Ishikawa (cell line): ENCODE measurements around the gene PTPRN2.

Experiments used
- EP300 ChIP-seq: IDR thresholded peaks from 2 replicates; pipeline ENCODE4 v1.6.1; 2012; ENCODE audit warnings: borderline replicate concordance
- RAD21 ChIP-seq: IDR thresholded peaks from 2 replicates; pipeline ENCODE4 v1.6.1; 2012; ENCODE audit warnings: low read depth
- TAF1 ChIP-seq: IDR thresholded peaks from 2 replicates; pipeline ENCODE4 v1.6.1; 2012; ENCODE audit warnings: low read depth, mild to moderate bottlenecking
- ZBTB7A ChIP-seq: IDR thresholded peaks from 2 replicates; pipeline ENCODE4 v1.6.1; 2012; ENCODE audit warnings: low read depth
- TF ChIP-seq, protein P1 (sequence below): IDR thresholded peaks from 2 replicates; pipeline ENCODE4 v1.6.1; 2012; ENCODE audit warnings: low read depth, mild to moderate bottlenecking

DNA sequence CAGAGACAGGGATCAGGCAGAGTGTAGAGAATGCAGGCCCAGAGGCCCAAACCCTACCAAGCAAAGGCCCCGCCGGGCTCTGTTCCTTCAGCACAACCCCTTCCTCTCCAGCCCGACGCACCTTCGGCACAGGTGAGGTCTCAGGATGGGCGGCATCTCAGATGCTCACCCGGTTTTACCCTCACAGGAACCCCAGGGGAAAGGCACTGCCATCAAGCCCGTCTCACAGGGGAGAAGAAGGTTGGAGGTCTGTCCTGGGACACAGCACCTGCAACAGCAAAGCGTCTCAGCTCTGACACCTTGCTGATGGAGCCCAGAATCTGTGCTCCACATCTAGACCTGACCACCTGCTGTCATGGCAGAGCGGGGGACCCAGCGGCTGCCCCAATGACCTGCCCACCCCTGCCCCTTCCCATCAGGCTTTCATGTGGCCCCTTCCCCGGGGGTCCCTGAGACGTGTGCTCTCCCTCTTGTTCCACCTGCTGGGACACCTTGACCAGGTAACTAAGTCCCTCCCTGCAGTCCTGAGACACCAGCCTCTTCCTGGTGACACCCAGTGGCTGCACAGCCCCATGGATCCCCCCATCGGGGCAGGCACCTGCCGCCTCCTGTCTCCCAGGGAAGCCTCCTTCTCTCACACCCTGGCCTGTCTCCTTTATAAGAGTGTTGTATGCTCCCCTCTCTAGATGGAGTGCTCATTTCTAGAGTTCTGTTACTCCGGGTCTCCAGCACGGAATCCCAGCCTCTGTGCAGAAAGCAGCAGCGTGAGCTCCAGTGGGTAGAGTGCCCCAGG is 935.3 kb downstream of the PTPRN2 start:
- TF ChIP-seq ZBTB7A (no peak), RAD21 (no peak), EP300 (no peak), TAF1 (no peak)
- TF ChIP-seq, protein P1, sequence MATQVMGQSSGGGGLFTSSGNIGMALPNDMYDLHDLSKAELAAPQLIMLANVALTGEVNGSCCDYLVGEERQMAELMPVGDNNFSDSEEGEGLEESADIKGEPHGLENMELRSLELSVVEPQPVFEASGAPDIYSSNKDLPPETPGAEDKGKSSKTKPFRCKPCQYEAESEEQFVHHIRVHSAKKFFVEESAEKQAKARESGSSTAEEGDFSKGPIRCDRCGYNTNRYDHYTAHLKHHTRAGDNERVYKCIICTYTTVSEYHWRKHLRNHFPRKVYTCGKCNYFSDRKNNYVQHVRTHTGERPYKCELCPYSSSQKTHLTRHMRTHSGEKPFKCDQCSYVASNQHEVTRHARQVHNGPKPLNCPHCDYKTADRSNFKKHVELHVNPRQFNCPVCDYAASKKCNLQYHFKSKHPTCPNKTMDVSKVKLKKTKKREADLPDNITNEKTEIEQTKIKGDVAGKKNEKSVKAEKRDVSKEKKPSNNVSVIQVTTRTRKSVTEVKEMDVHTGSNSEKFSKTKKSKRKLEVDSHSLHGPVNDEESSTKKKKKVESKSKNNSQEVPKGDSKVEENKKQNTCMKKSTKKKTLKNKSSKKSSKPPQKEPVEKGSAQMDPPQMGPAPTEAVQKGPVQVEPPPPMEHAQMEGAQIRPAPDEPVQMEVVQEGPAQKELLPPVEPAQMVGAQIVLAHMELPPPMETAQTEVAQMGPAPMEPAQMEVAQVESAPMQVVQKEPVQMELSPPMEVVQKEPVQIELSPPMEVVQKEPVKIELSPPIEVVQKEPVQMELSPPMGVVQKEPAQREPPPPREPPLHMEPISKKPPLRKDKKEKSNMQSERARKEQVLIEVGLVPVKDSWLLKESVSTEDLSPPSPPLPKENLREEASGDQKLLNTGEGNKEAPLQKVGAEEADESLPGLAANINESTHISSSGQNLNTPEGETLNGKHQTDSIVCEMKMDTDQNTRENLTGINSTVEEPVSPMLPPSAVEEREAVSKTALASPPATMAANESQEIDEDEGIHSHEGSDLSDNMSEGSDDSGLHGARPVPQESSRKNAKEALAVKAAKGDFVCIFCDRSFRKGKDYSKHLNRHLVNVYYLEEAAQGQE, result no peak
